Prostate gland (tissue), 2 donors: ENCODE results near the gene SIGLEC11.

Experiments
- CTCF ChIP-seq, 4 experiments: fragments of 200-600 bp in 2 of 4; fragments of 450-650 bp in 2 of 4; sonication (generic) in 2 of 4; IDR thresholded peaks; 1 replicate in 3 of 4; 2 replicates in 1 of 4; pipeline ENCODE4 v1.5.1; 2016 to 2019; ENCODE audit warnings: antibody characterized with exemption in 4 of 4, mild to moderate bottlenecking in 2 of 4, moderate library complexity in 2 of 4
- POLR2A ChIP-seq: fragments of 450-650 bp; IDR thresholded peaks from one replicate; pipeline ENCODE4 v1.6.1; 2016; ENCODE audit warnings: antibody characterized with exemption, mild to moderate bottlenecking

- TF ChIP-seq CTCF (IDR thresholded peaks at IDR 0.05) (no peak), POLR2A (no peak)
Observed at GRCh38 chr19:50000841-50001557, 40.0 kb upstream of the SIGLEC11 start.
